Thyroid gland (tissue), 4 donors: ENCODE results near the gene HERC6.

Experiments
- CTCF ChIP-seq, 6 experiments: fragments of 200-600 bp in 3 of 6; fragments of 450-650 bp in 3 of 6; sonication (generic) in 3 of 6; IDR thresholded peaks; one replicate each; pipeline ENCODE4 v1.5.1; 2016 to 2019; ENCODE audit warnings: antibody characterized with exemption in 6 of 6, mild to moderate bottlenecking in 2 of 6, inconsistent platforms in 1 of 6, moderate library complexity in 1 of 6
- POLR2A ChIP-seq, 2 donors: fragments of 450-650 bp; IDR thresholded peaks; one replicate each; pipeline ENCODE4 v1.6.1; 2017; ENCODE audit warnings: antibody characterized with exemption in 2 of 2, mild to moderate bottlenecking in 2 of 2, moderate library complexity in 1 of 2

- no peak for TF ChIP-seq CTCF (IDR thresholded peaks at IDR 0.05)
- TF ChIP-seq POLR2A (IDR thresholded peaks at IDR 0.05) = no peak
These were observed 36.1 kb downstream of the HERC6 start for GRCh38 chr4:88414755-88415154.
